CD4-positive, alpha-beta T cell treated with Interleukin-17A for 4 hours (primary cell): ENCODE results near the gene GNB1.
"Not testable (repeated sequence)": the region's sequence is repeated elsewhere in the genome, so short reads cannot be mapped to it uniquely, and the experiment has no call there.

Experiments used
- DNase-seq: peaks from one replicate; pipeline ENCODE4 v3.0.0-alpha.2; 2020; ENCODE audit warnings: mixed read lengths

GNB1 gene

DNA sequence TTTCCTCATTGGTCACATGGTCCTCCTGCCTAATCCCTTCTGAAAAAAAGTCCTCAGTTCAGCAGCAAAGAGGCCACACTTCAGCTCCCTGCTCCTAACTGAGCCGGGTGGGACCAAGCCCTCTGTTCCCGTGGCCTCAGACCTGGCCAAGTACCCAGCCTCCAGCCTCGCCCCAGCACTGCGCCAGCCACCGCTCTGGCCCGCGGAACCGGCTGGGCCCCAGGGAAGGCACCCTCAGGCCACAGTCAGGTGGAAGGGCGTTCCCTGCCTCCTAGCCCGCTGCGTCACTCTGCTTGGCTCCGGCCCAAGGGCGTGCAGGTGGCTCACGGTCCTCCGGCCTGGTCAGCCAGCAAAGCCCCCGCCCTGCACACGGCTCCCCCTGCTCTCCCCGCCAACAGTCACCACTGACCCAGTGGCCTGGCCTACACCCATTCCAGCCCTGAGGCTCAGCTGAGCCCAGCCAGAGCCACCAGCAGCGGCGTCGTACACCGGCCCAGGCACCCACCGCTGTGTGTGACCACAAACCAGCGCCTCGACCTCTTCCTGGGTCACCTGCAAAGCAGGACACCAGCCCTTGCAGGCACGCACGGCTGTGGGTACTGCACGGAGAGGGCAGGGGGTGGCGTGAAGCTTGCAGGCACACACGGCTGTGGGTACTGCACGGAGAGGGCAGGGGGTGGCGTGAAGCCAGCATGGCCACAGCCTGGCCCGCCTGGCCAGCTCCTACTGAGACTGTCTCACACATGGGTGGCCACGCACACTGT, 132.0 kb downstream of the GNB1 start:
- no peak for DNase-seq

DNA sequence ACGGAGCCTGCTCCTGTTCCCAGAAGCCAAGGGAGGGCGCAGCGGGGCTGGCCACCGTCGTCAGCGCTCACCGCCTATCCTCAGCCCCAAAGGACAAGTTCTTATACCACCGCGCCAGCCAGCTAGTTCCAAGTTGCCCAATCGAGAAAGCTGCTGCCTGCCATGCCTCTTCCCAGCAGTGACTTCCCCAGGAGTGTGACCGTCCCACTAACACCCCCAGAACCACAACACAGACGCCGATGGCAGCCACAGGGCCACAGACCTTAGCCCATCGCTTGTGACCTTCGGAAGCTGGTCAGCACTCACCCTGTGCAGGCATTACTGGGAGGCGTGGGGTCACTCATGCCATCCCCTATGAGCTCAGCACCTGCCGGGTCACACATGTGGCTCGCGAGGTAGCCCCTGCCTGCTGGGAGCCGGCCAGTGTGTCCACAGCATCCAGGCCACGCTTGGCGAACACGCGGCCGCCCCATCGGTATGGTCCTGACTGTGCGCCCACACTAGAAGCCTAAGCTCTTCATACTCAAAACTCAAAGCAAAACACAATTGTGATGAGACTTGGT, 132.7 kb downstream of the GNB1 start:
- no peak for DNase-seq

DNA sequence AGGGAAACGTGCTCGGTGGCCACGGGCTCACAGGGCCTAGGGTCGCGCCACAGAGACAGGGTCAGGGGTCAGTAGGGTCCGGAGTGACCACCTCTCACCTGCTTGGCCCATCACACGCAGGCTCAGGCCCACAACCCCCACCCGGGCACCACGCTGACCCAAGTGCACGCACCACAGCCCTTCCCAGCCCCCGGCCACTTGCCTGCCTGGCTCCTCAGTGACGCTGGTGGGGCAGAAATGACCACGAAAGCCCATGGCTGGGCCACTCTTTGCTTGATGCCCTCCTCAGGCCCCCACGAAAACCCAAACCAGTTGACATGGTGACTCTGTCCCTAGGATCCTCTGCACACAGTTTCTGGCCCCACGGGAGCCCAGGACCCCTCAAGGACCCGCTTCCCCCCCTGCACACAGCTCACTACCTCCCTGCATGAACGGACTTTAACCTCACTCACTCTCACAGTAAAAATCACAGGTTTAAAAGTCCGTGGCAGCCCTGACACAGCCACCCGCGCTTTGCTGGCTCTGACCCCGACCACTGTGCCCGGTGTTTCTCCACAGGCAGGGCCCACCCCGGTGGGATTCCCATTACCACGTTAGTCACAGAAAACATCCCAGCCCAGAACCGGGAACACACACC, 133.3 kb downstream of the GNB1 start:
- DNase-seq, result no peak

DNA sequence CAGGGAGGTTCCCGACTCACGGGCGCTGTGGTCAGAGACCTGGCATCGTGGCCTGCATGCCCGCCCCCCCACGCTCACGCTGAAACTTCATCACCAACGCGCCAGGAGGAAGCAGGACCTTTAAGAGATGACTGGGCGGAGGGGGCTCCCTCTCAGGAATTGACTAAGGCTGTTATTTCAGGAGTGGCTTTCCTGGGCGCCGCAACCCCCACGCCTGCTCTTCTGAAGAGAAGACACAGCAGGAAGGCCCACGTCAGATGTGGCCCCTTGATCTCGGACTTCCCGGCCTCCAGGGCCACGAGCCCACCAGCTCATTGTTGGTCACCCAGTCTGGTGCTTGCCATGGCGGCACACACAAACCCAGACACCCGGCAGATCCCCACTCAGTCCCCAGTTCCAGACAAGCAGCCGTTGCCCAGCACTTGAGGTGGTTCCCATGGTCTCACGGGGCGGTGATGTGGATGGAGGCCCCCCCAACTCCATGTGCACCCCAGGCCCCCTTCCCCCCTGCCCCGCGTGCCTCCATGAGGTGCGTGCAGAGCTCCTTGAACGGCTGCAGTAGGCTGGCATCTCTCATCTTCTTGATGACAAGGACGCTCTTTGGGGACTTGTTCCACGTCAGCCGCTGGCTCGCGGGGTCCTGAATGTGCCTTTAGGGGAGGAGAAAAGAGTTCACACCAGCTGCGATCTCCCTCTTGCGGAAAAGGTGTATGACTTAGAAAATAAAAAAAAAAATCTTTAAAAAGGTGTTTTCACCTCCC, 134.0 kb downstream of the GNB1 start:
- no peak for DNase-seq

- DNase-seq, result no peak
These were observed 135.0 kb downstream of the GNB1 start for GRCh38 chr1:1755852-1756251.

DNA sequence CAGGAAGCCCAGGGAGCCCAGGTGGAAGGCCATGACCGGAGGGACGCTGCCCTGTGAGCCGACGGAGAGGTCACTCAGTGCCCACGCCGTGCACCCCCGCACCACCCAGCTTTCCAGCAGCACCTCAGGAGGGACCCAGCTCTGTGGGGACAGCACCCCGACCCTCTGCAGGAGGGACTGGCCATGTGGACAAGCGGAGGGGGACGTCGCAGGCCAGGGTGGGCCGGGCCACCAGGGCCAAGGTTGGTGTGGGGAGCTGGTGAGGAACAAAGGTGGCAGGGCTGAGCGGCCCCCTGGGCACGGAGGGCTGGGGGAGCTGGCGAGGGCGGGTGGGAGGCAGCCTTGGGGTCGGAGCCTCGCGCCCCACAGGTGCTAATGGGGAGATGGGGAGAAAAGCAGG, 135.5 kb downstream of the GNB1 start:
- DNase-seq, result no peak

DNA sequence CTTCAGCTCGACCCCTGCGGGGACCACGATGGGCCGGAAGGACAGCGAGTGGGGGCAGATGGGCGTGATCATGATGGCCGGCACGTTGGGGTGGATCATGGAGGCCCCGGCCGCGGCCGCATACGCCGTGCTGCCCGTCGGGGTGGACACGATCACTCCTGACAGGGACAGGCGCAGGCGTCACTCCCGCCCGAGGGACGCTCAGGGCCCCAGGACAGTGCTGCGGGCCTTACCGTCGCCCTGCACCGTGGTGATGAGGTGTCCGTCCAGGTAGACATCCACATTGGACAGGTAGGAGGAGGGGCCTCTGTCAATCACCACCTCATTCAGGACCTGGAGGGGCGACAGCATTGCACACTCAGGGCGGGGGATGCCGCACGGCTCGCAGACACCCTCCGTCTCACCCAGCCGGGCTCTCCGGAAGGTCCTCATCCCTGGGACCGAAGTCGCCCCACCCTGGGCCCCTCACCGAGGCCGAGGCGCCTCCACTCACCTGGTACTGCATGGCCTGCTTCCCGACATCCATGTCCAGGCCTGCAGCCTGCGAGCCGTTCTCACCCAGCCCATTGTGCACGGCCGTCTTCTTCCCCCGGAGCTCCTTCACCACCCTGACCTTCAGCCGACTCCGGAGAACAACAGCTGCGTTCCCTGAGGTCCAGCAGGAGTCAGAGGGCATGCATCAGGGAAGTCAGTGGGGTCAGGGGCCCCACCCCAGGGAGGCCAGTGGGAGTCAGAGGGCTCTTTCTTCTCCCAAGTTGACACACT, 136.7 kb downstream of the GNB1 start:
- no peak for DNase-seq

- no peak for DNase-seq
These were observed 137.3 kb downstream of the GNB1 start for GRCh38 chr1:1753607-1754005.

GRCh38 chr1:1752636-1753606, 138.0 kb downstream of the GNB1 start:
- no peak for DNase-seq

GRCh38 chr1:1752190-1752589, 138.7 kb downstream of the GNB1 start:
- DNase-seq, result no peak

GRCh38 chr1:1749941-1750340, 140.9 kb downstream of the GNB1 start:
- DNase-seq, result not testable (repeated sequence)

GRCh38 chr1:1748686-1749321, 142.1 kb downstream of the GNB1 start:
- DNase-seq, result no peak

GRCh38 chr1:1746566-1746909, 144.3 kb downstream of the GNB1 start:
- DNase-seq, result not testable (repeated sequence)

- peak; percentile 76 for DNase-seq
These were observed 145.0 kb downstream of the GNB1 start for GRCh38 chr1:1745651-1746565.

DNA sequence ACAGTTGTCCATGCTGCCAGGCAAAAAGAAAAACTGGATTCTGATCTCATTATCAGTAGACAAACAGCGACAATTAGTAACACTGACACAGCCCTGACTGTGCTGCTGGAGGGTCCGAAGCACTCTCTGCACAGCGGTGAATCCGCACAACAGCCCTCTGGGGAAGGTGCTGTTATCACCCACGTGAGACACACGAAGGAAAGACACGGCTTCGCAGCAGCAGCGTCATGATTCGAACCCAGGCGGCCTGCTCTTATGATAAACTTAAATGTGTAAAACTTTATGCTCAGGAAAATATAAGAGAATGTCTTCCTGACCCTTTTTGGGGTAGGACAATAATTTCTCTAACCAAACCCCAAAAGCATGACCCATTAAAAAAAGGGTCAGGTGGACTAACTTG, 148.4 kb downstream of the GNB1 start:
- not testable (repeated sequence) for DNase-seq

DNA sequence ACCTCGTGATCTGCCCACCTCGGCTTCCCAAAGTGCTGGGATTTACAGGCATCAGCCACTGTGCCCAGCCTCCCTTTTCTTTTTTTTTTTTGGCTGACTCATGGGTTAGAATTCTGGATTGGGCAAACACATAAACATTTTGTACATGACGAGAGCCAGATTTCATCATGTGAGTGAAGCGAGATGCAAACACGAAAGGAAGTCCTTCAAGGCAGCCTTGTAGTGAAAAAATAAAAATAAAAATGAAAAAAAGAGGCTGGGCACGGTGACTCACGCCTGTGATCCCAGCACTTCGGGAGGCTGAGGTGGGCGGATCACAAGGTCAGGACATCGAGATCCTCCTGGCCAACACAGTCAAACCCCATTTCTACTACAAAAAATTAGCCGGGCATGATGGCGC, 149.9 kb downstream of the GNB1 start:
- DNase-seq, result not testable (repeated sequence)

- not testable (repeated sequence) for DNase-seq
These were observed 152.0 kb downstream of the GNB1 start for GRCh38 chr1:1738799-1739337.

- not testable (repeated sequence) for DNase-seq
These were observed 153.0 kb downstream of the GNB1 start for GRCh38 chr1:1737675-1738590.
